ENCODE measurements around the gene SLC7A14.

The SLC7A14 gene

GRCh38 chr3:170467007-170467406 is 118.9 kb downstream of the SLC7A14 start:
- DNase-seq, result no peak

- DNase-seq, result no peak
Measured at GRCh38 chr3:170465955-170466354, 119.9 kb downstream of the SLC7A14 start.

GRCh38 chr3:170463011-170463410 is 122.9 kb downstream of the SLC7A14 start:
- no peak for DNase-seq

GRCh38 chr3:170458285-170458684 is 127.6 kb downstream of the SLC7A14 start:
- no peak for DNase-seq

GRCh38 chr3:170454509-170454908 is 131.4 kb downstream of the SLC7A14 start:
- no peak for DNase-seq

- DNase-seq, result no peak
Measured at GRCh38 chr3:170450039-170450438, 135.8 kb downstream of the SLC7A14 start.

GRCh38 chr3:170448584-170448983 is 137.3 kb downstream of the SLC7A14 start:
- DNase-seq, result no peak

GRCh38 chr3:170443457-170443856 is 142.4 kb downstream of the SLC7A14 start:
- DNase-seq, result no peak

- DNase-seq, result no peak
Measured at GRCh38 chr3:170442947-170443346, 142.9 kb downstream of the SLC7A14 start.

- DNase-seq, result no peak
Measured at GRCh38 chr3:170441412-170441811, 144.5 kb downstream of the SLC7A14 start.

GRCh38 chr3:170440344-170440743 is 145.5 kb downstream of the SLC7A14 start:
- no peak for DNase-seq

GRCh38 chr3:170438836-170439235 is 147.0 kb downstream of the SLC7A14 start:
- DNase-seq, result no peak

- no peak for DNase-seq
Measured at GRCh38 chr3:170437696-170438407, 148.0 kb downstream of the SLC7A14 start.

- DNase-seq, result no peak
Measured at GRCh38 chr3:170437176-170437575, 148.7 kb downstream of the SLC7A14 start.

GRCh38 chr3:170436697-170437096 is 149.2 kb downstream of the SLC7A14 start:
- no peak for DNase-seq

GRCh38 chr3:170432416-170432815 is 153.5 kb downstream of the SLC7A14 start:
- DNase-seq, result no peak

- no peak for DNase-seq
Measured at GRCh38 chr3:170431054-170431453, 154.8 kb downstream of the SLC7A14 start.

- DNase-seq, result no peak
Measured at GRCh38 chr3:170429050-170429449, 156.8 kb downstream of the SLC7A14 start.

- no peak for DNase-seq
Measured at GRCh38 chr3:170428095-170428494, 157.8 kb downstream of the SLC7A14 start.

- DNase-seq, result no peak
Measured at GRCh38 chr3:170426240-170426797, 159.6 kb downstream of the SLC7A14 start.

- no peak for DNase-seq
Measured at GRCh38 chr3:170425491-170426239, 160.2 kb downstream of the SLC7A14 start.

- DNase-seq, result no peak
Measured at GRCh38 chr3:170424879-170425278, 161.0 kb downstream of the SLC7A14 start.

- no peak for DNase-seq
Measured at GRCh38 chr3:170423001-170423615, 162.8 kb downstream of the SLC7A14 start.

- DNase-seq, result no peak
Measured at GRCh38 chr3:170421758-170422157, 164.1 kb downstream of the SLC7A14 start.
